ENCODE results near the gene NDUFS1.
A peak's percentile ranks its signal among the peaks of the same experiment; 100 is the strongest.
"Not testable (repeated sequence)": the region's sequence is repeated elsewhere in the genome, so short reads cannot be mapped to it uniquely, and the experiment has no call there.

Gene NDUFS1

GRCh38 chr2:206159346-206160124, at the start of gene NDUFS1, which contains the start of gene EEF1B2:
Gene NDUFS1, minus strand, starts transcription at chr2:206159444. Its CDS starts 5,766 bp downstream, at chr2:206153678.
Gene EEF1B2, plus strand, starts transcription at chr2:206159895. Its CDS starts 85 bp downstream, at chr2:206159980.
- DNase-seq (ENCODE audit: low read depth in 2 of 2), result peak; percentile 95

- DNase-seq (ENCODE audit: low read depth in 2 of 2), result no peak
Observed at GRCh38 chr2:206208900-206209299, 49.7 kb upstream of the NDUFS1 start.

GRCh38 chr2:206207316-206207715, 48.1 kb upstream of the NDUFS1 start:
- not testable (repeated sequence) for DNase-seq (ENCODE audit: low read depth in 2 of 2)

- DNase-seq (ENCODE audit: low read depth in 2 of 2), result no peak
Observed at GRCh38 chr2:206204710-206205109, 45.5 kb upstream of the NDUFS1 start.

- DNase-seq (ENCODE audit: low read depth in 2 of 2), result no peak
Observed at GRCh38 chr2:206203331-206203730, 44.1 kb upstream of the NDUFS1 start.

GRCh38 chr2:206202446-206202845, 43.2 kb upstream of the NDUFS1 start:
- DNase-seq (ENCODE audit: low read depth in 2 of 2), result no peak

- no peak for DNase-seq (ENCODE audit: low read depth in 2 of 2)
Observed at GRCh38 chr2:206201075-206201848, 42.0 kb upstream of the NDUFS1 start.

GRCh38 chr2:206198677-206199076, 39.4 kb upstream of the NDUFS1 start:
- DNase-seq (ENCODE audit: low read depth in 2 of 2), result no peak

- no peak for DNase-seq (ENCODE audit: low read depth in 2 of 2)
Observed at GRCh38 chr2:206193671-206194357, 34.6 kb upstream of the NDUFS1 start.

GRCh38 chr2:206192157-206192556, 32.9 kb upstream of the NDUFS1 start:
- DNase-seq (ENCODE audit: low read depth in 2 of 2), result no peak

GRCh38 chr2:206190689-206191088, 31.4 kb upstream of the NDUFS1 start:
- DNase-seq (ENCODE audit: low read depth in 2 of 2), result no peak

GRCh38 chr2:206190111-206190510, 30.9 kb upstream of the NDUFS1 start:
- DNase-seq (ENCODE audit: low read depth in 2 of 2), result no peak

GRCh38 chr2:206189691-206190090, 30.4 kb upstream of the NDUFS1 start:
- DNase-seq (ENCODE audit: low read depth in 2 of 2), result no peak

- DNase-seq (ENCODE audit: low read depth in 2 of 2), result not testable (repeated sequence)
Observed at GRCh38 chr2:206181526-206181925, 22.3 kb upstream of the NDUFS1 start.

- DNase-seq (ENCODE audit: low read depth in 2 of 2), result no peak
Observed at GRCh38 chr2:206176901-206177300, 17.7 kb upstream of the NDUFS1 start.

GRCh38 chr2:206176121-206176520, 16.9 kb upstream of the NDUFS1 start:
- no peak for DNase-seq (ENCODE audit: low read depth in 2 of 2)

- no peak for DNase-seq (ENCODE audit: low read depth in 2 of 2)
Observed at GRCh38 chr2:206173147-206173546, 13.9 kb upstream of the NDUFS1 start.

- DNase-seq (ENCODE audit: low read depth in 2 of 2), result not testable (repeated sequence)
Observed at GRCh38 chr2:206171624-206172397, 12.6 kb upstream of the NDUFS1 start.

GRCh38 chr2:206168230-206168629, 9.0 kb upstream of the NDUFS1 start:
- not testable (repeated sequence) for DNase-seq (ENCODE audit: low read depth in 2 of 2)

- DNase-seq (ENCODE audit: low read depth in 2 of 2), result no peak
Observed at GRCh38 chr2:206164261-206164862, 5.1 kb upstream of the NDUFS1 start.

- no peak for DNase-seq (ENCODE audit: low read depth in 2 of 2)
Observed at GRCh38 chr2:206163251-206163880, 4.1 kb upstream of the NDUFS1 start.
